ENCODE data around the gene AQR.

The AQR gene

GRCh38 chr15:34969340-34970097 lies at the start of gene AQR:
TSS of gene AQR (minus strand) at chr15:34969742. CDS start at chr15:34969613, 129 bp downstream.
- peak within 1 kb of the TSS; percentile 84 for H3K9ac ChIP-seq (ENCODE audit: low read depth, low read length)
- no peaks in the 10 kb centered on the region for H3K9me3 ChIP-seq (ENCODE audit: insufficient read depth, low read length, severe bottlenecking)
- H3K27me3 ChIP-seq (ENCODE audit: insufficient read depth, low read length, poor library complexity): no peaks in the 10 kb centered on the region

GRCh38 chr15:35014241-35014640 lies 44.7 kb upstream of the AQR start:
- Histone ChIP-seq H3K4me2 (ENCODE audit: insufficient read depth, low read length) (no peak overlapping the region), H3K4me1 (ENCODE audit: insufficient read depth, low read length) (no peaks in the 10 kb centered on the region), H3K9me3 (ENCODE audit: insufficient read depth, low read length, severe bottlenecking) (no peaks in the 10 kb centered on the region), H3K4me3 (ENCODE audit: low read depth in 1 of 2, low read length in 2 of 2) (no peak overlapping the region), H2AFZ (ENCODE audit: low read depth, low read length) (no peak overlapping the region), H4K20me1 (ENCODE audit: insufficient read depth, low read length) (no peaks in the 10 kb centered on the region), H3K36me3 (ENCODE audit: insufficient read depth, low read length) (no peaks in the 10 kb centered on the region), H3K79me2 (ENCODE audit: insufficient read depth, low read length) (no peaks in the 10 kb centered on the region), H3K27me3 (ENCODE audit: insufficient read depth, low read length, poor library complexity) (no peaks in the 10 kb centered on the region), H3K27ac (ENCODE audit: low read length) (no peak overlapping the region), H3K9ac (ENCODE audit: low read depth, low read length) (no peak overlapping the region)
- no peak for DNase-seq
- TF ChIP-seq CTCF (IDR thresholded peaks at IDR 0.05; ENCODE audit: borderline replicate concordance, extremely low read depth, low read length, poor library complexity, severe bottlenecking) (no peak), EZH2 (IDR thresholded peaks at IDR 0.05; ENCODE audit: borderline replicate concordance, low read depth, low read length, severe bottlenecking) (no peak)
- ATAC-seq (ENCODE audit: insufficient read depth, low read depth): no peak

More at GRCh38 chr15:34969340-34970097, at the start of gene AQR:
- Histone ChIP-seq H3K4me1 (ENCODE audit: insufficient read depth, low read length) (peaks cover 32% of the 10 kb centered on the region), H4K20me1 (ENCODE audit: insufficient read depth, low read length) (peaks cover 5% of the 10 kb centered on the region; the same call in 1 of the 2 replicates), H2AFZ (ENCODE audit: low read depth, low read length) (peak within 1 kb of the TSS; percentile 80), H3K27ac (ENCODE audit: low read length) (peak within 1 kb of the TSS; percentile 75), H3K79me2 (ENCODE audit: insufficient read depth, low read length) (peaks cover 48% of the 10 kb centered on the region), H3K36me3 (ENCODE audit: insufficient read depth, low read length) (peaks cover 11% of the 10 kb centered on the region), H3K4me2 (ENCODE audit: insufficient read depth, low read length) (peak within 1 kb of the TSS; percentile 71), H3K4me3 (ENCODE audit: low read depth in 1 of 2, low read length in 2 of 2) (peak within 1 kb of the TSS; percentile 80 to 82)
- peak; percentile 93 for TF ChIP-seq CTCF (IDR thresholded peaks at IDR 0.05; ENCODE audit: borderline replicate concordance, extremely low read depth, low read length, poor library complexity, severe bottlenecking)
- no peak for TF ChIP-seq EZH2 (IDR thresholded peaks at IDR 0.05; ENCODE audit: borderline replicate concordance, low read depth, low read length, severe bottlenecking)
- DNase-seq: peak; percentile 94
- ATAC-seq (ENCODE audit: insufficient read depth, low read depth): peak; percentile 98

DNA sequence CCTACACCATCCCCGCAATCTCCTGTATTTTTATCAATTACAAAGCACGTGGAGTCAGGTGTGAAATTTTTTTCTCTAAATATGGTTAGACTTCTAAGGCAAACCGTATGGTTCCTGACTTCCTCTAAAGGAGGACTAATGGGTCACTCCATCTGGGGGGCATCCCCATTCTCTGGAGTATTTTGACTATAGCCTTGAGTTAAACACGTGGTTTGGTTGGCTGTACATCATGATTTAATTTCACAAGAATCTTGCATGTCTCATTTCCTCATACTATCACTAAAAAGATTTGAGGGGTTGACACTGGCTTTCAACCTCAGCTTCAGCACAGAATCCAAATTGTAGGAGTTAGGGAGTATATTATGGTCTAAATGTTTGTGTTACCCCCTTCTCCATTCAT lies 43.8 kb upstream of the AQR start:
- Histone ChIP-seq H3K79me2 (ENCODE audit: insufficient read depth, low read length) (no peaks in the 10 kb centered on the region), H4K20me1 (ENCODE audit: insufficient read depth, low read length) (no peaks in the 10 kb centered on the region)
- TF ChIP-seq EZH2 (IDR thresholded peaks at IDR 0.05; ENCODE audit: borderline replicate concordance, low read depth, low read length, severe bottlenecking) (no peak), CTCF (IDR thresholded peaks at IDR 0.05; ENCODE audit: borderline replicate concordance, extremely low read depth, low read length, poor library complexity, severe bottlenecking) (no peak)

More for the DNA sequence above, 43.8 kb upstream of the AQR start:
- Histone ChIP-seq H3K36me3 (ENCODE audit: insufficient read depth, low read length) (no peaks in the 10 kb centered on the region), H3K9ac (ENCODE audit: low read depth, low read length) (no peak overlapping the region), H2AFZ (ENCODE audit: low read depth, low read length) (no peak overlapping the region), H3K27me3 (ENCODE audit: insufficient read depth, low read length, poor library complexity) (no peaks in the 10 kb centered on the region), H3K9me3 (ENCODE audit: insufficient read depth, low read length, severe bottlenecking) (no peaks in the 10 kb centered on the region), H3K27ac (ENCODE audit: low read length) (no peak overlapping the region), H3K4me3 (ENCODE audit: low read depth in 1 of 2, low read length in 2 of 2) (no peak overlapping the region), H3K4me1 (ENCODE audit: insufficient read depth, low read length) (no peaks in the 10 kb centered on the region), H3K4me2 (ENCODE audit: insufficient read depth, low read length) (no peak overlapping the region)
- no peak for ATAC-seq (ENCODE audit: insufficient read depth, low read depth)
- DNase-seq: no peak

Data from DND-41 (cell line).